T-helper 1 cell (primary cell): ENCODE data around the gene GALR2.

Source experiments
- DNase-seq, 5 donors: peaks; one replicate each; pipeline ENCODE4 v3.0.0-alpha.2; 2012 to 2020

Gene GALR2

DNA sequence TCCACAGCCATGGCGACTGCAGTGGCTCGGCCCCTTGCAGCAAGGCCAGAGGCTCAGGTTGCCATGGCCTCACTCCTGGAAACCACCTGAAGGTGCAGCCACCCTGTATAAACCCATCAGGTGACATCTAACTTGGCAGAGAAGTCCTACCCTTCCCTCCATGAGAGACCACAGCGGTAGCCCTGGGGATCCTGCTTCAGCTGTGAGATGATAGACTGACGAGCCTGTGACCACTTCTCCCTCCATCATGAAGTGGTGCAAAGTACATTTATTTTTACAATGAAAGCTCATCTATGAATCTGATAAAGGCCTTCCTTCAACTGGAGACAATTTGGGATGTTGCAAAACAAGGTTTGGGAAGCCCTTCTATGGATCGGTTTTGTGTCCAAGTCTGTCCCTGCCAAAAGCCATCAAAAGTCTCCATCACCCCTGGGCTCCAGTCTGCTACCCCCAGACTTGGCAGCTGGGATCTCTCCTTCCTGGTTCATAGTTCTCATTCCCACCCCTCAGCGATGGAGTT is 6.2 kb downstream of the GALR2 start:
- DNase-seq: no peak

DNA sequence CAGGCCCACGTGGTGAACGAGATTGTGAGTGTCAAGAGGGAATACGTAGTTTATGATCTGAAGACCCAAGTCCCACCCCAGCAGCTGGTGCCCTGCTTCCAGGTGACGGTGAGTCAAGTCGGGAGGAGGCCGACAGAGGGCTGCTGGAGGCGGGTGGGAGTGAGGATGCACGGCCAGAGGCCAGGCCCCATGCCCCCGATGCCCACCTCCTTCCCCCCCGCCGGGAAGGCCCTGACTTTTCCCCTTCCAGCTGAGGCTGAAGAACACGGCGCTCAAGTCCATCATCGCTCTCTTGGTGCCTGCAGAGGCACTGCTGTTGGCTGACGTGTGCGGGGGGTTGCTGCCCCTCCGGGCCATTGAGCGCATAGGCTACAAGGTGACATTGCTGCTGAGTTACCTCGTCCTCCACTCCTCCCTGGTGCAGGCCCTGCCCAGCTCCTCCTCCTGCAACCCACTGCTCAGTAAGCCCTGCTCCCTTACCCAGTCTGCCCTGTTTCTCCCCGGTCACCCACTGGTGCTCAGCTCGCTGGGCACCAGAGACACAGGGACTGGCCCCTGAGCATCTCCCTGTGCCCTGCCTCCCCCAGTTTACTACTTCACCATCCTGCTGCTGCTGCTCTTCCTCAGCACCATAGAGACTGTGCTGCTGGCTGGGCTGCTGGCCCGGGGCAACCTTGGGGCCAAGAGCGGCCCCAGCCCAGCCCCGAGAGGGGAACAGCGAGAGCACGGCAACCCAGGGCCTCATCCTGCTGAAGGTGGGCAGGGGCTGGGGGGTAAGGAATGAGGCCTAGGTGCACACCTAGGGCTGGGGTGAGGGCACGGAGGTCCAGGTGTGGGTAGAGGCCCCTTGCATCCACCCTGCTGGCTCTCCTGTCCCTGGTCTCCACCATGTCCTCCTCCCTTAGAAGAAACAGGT is 7.0 kb downstream of the GALR2 start:
- no peak for DNase-seq

DNA sequence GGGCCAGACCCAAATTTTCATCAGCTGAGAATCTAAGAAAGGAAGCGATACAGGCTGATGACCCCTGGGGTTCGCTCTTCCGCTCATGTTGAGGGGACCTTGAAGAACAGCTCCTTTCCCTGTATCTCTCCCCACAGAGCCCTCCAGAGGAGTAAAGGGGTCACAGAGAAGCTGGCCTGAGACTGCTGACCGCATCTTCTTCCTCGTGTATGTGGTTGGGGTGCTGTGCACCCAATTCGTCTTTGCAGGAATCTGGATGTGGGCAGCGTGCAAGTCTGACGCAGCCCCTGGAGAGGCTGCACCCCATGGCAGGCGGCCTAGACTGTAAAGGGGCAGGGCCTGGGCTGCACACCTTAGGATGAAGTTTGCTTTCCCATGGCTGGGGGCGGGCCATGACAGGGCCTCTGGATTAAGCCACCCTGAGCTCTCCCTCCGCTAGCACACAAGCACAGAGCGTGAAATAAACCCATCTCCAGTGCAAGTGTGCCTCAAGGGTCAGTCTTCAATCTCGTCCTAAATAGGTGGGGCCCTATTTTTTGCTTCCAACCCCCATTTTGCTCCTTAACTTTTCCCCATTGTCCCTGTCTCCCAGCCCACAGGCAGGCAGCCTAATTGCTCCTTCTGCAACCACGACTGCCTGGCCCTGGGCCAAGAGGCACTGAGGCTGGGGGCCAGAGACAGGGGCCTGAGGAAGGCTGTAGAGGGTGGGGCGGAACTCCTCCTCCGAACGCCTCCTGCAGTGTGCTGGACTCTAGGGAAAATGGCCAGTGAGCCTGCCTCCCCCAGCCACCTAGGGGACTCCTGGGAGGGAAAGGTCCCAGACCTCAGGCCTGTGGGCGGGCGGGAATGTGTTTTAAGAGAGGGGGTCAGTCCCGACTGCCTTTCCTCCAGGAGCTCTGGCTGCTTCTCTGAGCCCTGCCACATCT is 8.0 kb downstream of the GALR2 start:
- no peak for DNase-seq

- no peak for DNase-seq
Observed at GRCh38 chr17:76083536-76084182, 9.1 kb downstream of the GALR2 start.

DNA sequence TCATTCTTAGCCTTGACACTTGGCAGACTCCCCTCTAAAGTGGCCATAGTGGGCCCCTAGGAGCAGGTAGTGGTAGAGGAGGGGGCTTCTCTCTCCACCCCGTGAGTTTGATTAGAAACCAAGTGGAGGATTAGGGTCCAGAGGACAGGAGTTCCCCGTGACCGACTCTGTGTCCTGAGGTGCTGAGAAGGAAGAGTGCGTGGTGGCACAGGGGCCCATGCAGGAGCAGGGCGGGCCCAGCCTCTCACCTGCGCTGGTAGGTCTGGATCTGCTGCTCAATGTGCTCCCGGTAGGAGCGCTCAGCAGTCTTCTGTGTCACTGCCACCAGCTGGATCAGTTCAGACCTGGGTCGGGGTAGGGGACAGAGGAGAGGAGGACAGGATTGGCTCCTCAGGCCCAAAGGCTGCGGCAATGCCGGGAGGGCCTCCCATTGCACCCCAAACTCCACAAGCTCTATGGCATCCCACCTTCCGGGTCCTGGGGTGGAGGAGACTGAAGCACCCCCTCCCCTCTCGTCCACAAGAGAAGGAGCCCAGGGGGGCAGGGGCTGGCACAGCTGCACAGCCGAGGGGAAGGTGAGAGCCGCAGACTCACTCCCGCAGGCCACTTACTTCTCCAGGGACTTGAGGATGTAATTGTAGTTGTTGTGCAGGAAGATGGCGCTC is 10.6 kb downstream of the GALR2 start:
- no peak for DNase-seq

DNA sequence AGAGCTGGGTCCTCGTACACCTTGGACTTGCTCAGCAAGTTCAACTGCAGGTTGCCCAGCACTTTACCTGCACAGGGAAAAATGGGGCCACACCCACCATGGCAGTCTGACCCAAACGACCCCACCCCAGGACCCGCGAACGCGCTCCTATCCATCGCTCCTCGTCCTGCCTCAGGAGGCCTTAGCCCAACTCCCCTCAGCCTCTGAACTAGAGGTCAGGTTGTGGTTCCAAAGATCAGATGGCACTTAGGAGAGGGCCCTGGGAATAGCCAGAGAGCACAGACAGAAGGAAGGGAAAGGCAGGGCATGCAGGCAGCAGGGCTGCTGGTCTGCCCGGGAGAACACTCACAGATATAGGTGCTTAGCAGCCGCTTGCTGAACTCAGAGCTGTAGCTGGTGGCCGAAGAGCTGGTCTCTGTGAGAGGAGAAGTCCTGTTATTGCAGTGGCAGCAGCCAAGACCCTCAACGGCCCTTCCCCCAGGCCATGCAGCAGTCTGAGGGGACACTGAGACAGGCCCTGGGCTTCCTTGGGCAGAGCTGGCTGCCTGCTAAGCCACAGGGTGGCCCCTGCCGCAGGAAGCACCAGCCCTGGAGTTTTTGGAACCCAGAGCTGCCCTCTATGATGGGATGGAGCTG is 11.3 kb downstream of the GALR2 start:
- no peak for DNase-seq

DNA sequence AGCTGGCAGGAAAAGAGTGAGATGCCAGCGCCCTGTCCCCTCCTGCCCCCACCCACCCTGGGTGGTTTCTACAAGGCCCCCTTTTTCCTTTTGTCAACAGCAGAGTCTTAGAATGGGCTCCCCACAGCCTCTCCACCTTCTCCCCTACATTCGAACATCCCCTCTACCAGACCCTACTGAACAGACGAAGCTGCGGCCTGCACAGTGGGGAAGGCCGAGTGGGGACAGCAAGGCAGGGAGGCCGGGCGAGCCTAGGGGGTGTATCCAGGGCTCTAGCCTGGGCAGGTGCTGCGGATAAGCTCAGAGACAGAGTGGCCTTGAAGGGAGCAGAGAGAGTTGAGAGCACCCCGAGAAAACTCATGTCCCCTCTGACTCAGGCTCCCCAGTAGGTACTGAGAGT is 11.8 kb downstream of the GALR2 start:
- no peak for DNase-seq

- no peak for DNase-seq
Observed at GRCh38 chr17:76087531-76087930, 12.9 kb downstream of the GALR2 start.

- no peak for DNase-seq
Observed at GRCh38 chr17:76088041-76088867, 13.7 kb downstream of the GALR2 start.

DNA sequence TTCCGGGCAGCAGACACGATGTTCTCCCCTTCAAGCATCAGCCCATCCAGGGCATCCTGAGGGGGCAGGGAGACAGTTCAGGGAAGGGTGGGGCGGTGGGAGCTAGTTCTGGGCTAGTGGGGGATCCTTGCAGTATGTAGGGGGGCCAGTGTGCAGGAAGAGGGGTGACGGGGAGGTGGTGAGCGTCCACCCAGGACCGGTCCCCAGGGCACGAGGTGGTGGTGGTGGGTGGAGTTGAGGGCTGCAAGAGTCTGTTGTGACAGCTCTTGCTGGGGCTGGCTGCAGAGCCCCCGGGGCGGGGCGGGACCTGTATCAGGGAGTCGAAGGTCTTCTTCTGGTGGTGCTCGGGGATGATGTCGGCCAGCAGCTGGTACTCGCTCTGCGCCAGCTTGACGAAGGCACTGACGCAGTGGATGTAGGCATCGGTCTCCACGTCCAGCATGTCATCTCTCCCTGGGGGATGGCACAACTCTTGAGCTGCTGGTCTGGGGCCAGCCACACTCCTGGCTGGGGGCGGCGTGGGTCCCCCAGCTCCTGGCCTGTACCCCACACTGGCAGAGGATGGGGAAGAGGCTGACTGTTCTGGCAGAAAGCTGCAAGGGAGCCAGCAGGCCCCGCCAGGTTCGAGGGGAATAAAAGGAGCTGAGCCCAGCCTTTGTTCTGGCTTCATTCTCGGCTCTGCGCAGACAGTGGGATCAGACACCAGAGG is 14.4 kb downstream of the GALR2 start:
- DNase-seq: no peak

- DNase-seq: no peak
Observed at GRCh38 chr17:76089680-76090516, 15.3 kb downstream of the GALR2 start.

DNA sequence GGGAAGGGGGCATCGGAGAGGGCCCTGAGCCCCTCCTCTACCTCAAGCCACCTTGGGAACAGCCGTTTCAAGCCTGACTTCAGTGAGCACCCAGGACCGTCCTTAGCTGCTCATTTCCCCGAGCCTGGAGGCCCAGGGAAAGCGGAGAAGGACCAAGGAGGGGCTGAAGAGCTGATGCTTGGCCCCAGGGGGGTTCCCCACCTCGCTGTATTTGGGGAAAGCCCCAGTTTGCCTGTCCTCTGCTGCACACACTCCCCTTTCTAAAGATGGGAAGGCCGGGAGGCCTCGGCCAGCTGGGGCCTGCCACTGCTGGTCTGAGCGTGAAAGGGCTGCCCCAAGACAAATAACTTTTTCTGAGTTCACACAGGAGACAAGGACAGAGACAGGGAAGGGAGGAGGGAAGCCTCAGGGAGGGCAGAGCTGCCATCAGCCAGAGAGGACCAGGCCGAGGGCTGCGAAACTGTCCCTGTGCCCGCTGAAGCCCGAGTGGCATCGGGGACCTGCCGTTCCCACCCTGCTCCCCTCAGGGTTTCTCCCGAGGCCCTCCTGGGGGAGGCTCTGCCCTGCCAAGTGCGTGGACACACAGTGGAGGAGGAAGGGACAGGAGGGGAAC is 16.0 kb downstream of the GALR2 start:
- DNase-seq: no peak

GRCh38 chr17:76091526-76092286 is 17.1 kb downstream of the GALR2 start:
- DNase-seq: no peak

DNA sequence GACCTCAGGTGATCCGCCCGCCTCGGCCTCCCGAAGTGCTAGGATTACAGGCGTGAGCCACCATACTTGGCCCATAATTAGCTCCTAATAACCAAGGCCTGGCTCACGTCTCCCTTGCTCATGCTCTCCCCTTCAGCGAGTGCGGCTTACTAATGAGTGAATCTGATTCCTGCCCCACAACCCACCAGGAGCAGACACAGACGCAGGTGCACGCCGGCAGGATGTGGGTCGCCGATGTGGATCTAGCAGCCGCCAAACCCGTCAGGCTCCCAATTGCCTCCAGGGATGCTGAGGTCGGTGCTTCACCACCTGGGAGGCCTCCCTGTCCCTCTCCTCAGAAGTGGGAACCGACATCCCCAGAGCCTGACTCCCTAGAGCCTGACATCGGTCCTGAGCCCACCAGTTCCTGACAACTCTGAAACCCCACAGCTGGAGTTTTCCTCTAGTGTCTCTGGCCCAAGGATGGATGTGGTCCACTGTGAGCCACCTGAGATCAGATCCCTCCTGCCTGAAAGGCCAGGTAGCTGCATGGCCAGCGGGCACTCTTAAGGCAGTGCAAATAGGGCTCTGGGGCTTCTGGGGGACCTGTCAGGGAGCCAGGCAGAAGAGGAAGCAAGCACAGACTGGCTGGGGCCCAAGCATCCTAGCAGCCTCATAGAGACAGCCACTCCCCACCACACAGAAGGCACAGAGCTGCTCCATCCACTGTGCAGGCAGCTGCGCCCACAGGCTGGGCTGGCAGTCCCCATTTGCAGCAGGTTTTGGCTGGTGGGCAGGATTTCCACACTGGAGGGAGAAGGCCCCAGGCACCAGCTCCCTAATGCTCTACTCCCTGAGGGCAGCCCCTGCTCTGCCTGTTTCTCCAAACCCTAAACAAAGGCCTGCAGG is 18.2 kb downstream of the GALR2 start:
- DNase-seq: no peak

DNA sequence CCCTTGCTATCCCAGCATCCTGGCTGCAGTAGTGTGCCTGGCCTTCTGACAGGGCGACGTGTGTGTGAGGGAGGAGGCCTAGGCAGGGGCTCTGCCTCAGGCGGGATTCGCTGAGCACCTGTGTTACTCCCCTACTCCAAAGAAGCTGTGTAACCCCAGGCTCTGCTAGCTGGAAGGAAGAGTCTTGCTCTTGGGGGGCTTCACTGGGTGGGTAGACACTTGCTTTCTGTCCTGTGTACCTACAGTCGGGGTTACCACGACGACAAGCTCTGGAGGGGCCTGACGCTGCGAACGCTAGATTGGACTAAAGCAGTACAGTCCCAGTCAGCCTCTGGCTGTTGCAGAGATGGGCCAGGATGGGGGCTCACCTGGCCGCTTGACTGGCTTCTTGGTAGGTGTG is 19.5 kb downstream of the GALR2 start:
- no peak for DNase-seq

GRCh38 chr17:76095943-76096342 is 21.4 kb downstream of the GALR2 start:
- DNase-seq: no peak

GRCh38 chr17:76097716-76098295 is 23.2 kb downstream of the GALR2 start:
- DNase-seq: no peak
